ENCODE data around the gene SSH3. TPM values are rescaled to one million over a fixed set of nuclear protein-coding genes. Genes with fewer than 3 reads are reported as not detected.
A peak's percentile ranks its signal among the peaks of the same experiment; 100 is the strongest.

Gene SSH3
- total RNA-seq, 1 donor from 2014 or later, result 2.0 TPM

DNA sequence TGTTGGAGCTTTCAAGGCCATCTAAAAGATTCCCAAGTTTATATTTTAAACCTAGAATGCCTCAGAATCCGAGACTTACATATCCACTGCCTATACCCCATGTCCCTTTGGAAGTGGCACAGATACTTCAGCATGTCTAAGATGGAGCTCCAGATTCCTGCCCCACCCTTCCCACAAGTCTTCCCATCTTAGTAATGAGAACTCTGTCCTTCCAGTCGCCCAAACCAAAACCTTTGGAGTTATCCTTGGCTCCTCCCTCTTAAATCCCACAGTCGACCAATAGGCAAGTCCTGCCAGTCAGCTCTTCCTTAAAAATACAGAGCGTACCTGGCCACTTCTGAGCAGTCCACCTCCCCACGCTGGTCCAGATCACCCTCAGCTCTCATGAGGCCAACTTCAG, 45.7 kb downstream of the SSH3 start:
- no peak for DNase-seq

DNA sequence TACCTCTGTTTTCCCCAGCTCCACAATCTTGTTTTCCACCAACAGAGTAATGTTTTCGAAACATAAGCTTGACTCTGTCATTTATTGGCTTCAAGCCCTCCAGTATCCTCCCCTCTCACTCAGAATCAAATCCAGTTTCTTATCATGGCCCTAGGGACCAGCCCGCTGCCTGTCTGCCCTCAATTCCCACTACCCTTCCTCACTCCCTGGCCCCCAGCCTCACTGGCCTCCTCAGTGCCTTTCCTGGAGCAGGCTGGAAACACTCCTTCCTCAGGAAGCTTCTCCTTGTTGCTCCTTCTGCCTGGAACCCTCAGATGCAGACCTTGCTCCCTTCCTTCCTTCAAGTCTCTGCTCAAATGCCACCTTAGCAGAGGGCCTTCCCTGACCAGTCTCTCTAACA, 46.1 kb downstream of the SSH3 start:
- no peak for DNase-seq

DNA sequence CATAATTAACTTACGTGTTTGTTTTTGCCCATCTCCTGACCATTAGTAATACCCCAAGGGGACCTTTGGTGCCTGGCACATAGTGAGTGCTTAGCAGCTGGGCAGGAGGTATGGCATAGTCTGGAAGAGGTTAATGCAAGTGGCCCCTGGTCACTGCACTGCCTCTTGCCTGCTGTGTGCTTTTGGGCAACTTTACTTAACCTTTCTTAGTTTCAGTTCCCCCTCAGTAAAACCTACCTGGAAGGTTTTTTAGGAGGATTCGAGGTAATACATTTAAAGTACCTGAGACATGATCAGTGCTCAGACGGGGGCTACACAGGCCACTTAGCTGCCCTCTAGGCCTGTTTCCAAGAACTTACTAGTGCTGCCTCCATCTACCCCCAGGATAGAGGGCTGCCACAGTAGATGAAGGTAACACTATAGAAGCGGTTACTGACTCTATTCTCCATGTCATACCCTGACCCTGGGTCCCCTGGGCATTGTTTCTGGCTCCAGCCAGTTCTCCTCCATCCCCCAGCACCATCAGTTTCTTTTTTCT, 46.7 kb downstream of the SSH3 start:
- no peak for DNase-seq

- no peak for DNase-seq
Observed at GRCh38 chr11:67351275-67352005, 48.1 kb downstream of the SSH3 start.

DNA sequence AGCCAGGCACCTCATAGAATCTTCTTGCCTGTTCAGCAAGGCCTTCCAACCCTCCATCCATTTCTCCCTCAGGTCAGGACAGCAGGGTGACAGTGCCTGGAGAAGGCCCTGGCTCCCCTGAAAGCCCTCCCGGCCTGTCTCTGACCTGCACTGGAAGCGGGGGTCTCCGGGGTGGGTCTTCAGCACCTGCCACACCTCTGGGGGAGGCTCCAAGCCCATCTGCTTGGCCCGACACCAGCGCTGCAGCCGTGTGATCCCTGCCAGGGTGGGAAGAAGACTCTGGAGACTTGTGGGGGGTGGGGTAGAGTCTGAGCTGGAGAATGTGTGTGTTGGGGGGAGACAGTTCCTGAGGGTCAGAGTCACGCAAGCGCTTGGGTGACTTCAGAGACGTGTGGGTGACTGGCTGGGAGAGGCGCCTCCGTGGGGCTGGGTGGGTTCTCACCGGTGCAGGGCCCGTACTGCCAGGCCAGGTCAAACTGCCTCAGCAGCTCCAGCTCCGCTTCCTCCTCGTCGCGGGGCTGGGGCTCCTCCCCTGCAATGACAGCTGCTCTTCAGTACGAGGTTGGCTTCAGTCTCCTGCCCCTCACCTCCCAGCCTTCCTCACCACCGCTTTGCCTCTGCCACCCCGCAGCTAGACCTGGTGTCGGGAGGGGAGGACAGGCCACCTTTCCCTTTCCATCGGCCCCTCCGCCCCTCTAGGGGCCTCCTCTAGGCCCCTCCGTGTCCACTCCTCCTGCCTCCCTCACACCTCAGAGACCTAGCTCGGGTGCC, 49.4 kb downstream of the SSH3 start:
- DNase-seq, result no peak

DNA sequence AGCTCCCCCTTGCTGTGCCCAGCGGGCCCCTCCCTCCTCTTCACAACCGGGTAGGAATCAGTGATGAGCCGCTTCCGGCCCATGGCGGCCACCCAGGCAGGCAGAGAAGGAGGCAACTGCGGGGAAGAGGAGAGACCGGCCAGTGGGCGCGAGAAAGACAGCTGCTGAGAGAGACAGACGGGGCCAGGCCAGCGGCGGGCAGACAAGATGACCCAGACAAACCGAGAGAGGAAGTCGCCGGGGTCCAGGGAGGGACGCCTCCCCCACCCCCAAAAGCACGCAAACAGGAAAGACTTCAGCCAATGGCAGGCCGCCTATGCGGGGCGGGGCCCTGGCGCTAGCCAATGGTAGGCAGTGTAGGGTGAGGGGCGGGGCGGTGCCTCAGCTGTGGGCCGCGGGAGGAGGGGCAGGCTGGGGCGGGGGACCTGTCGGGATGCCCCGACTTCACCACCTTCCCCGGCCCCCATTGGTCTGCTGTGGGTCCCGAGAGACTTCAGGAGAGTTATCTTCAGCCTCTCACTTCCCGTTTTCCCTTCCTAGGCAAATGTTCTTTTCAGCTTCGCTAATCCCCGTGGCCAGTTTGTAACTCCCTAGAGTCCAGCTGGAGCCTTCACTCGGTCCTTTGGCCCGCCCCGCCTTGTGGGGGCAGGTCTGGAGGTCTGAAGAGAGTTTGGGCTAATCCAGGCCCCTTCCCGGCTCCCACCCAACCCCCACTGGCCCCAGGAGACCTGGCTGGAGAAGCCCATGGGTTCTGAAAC, 50.2 kb downstream of the SSH3 start, which contains the start of gene POLD4:
POLD4 (minus strand) TSS at position 230 of the 758 bp plus-strand sequence; CDS start at position 83, 147 bp downstream.
- peak; percentile 97 for DNase-seq

DNA sequence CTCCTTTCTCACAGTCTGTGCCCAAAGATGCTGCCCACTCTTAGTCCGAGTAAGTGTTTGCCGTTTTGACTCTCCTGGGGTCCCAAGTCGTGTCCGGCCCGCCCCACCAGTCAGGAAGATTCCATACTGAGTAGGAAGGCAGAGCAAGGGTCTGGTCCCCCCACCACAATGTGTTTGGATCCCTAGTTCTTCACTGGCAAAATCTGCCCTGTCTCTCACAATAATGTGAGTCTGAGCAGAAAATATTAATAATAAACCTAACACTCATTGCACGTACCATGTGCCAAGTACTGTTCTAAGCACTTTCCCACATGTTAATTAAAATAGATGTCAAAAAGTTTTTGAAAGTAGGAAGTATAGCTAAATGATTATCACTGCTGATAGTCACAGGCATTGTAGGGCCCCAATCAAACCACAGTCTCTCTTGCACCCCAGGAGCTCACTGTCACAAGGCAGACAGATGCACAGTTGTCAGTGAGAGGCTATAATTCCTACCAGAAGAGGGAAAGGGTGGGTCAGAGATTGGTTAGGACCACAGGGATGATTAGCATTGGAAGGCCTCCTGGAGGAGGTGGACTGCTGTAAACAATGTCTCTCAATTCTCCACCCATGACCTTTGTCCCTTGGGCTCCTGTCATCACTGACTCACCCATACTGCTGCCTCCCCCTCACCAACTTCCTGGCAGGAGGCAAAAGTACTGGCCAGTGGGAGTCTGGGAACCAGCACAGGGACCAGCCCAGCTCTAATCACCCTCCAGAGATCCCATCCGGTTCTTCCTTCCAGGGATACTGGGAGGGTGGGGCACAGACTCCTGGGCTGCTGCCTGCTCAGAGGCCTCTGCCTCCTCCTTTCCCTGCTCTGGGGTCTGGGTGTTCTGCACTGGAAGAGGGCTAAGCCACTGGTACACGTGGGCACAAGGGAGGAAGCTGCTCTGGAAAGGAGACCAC, 51.0 kb downstream of the SSH3 start:
- no peak for DNase-seq

- no peak for DNase-seq
Observed at GRCh38 chr11:67355023-67355793, 51.9 kb downstream of the SSH3 start.

DNA sequence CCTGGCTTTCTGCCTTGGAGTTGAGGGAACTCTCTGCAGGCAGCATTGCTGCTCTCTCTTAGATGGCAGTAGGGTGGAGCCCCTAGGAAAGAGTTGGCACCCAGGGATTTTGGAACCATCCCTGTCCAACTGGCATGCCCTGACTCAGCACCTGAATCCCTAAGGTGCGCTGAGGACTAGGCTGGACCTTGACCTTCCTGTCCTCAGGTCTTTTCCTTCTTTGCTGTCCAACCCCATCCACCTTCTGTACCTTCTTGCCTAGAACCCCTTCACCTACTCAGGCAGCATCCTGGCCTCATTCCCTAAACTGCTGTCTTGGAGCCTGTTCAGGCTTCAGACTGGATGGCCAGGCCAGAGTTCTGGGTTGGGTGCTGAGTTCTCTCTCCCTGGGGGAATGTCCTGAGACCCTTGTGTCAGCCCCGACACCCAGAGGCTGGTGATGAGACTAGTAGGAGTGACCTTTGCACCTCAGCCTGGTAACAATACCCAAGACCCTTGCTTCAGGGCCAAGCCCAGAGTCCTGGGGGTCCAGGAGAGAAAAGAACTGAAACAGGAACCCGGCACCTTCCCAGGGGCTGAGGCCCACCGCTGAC, 52.6 kb downstream of the SSH3 start:
- no peak for DNase-seq

DNA sequence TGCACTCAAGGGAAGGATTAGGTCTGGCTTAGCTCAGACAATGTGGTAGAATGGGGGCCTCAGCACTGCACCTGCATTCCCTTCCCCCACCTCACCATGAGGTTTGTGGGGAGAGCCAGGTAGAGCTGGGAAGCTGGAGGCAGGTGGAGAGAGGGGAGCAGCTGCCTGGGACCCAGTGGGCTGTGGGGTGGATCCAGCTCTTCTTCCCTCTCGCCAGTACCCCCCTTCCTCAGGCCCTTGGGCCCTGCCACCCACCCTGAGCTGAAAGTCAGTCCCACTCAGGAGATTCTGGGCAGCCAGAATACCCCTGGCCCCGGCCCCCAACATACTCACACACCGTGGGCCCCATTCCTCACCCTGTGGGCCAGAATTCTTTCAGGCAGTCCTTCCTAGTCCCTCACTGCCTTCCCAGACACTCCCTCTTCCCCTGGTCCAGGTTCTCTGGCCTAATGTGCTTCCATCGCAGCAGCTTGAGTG, 53.1 kb downstream of the SSH3 start:
- DNase-seq, result no peak

- no peak for DNase-seq
Observed at GRCh38 chr11:67356864-67357561, 53.7 kb downstream of the SSH3 start.

DNA sequence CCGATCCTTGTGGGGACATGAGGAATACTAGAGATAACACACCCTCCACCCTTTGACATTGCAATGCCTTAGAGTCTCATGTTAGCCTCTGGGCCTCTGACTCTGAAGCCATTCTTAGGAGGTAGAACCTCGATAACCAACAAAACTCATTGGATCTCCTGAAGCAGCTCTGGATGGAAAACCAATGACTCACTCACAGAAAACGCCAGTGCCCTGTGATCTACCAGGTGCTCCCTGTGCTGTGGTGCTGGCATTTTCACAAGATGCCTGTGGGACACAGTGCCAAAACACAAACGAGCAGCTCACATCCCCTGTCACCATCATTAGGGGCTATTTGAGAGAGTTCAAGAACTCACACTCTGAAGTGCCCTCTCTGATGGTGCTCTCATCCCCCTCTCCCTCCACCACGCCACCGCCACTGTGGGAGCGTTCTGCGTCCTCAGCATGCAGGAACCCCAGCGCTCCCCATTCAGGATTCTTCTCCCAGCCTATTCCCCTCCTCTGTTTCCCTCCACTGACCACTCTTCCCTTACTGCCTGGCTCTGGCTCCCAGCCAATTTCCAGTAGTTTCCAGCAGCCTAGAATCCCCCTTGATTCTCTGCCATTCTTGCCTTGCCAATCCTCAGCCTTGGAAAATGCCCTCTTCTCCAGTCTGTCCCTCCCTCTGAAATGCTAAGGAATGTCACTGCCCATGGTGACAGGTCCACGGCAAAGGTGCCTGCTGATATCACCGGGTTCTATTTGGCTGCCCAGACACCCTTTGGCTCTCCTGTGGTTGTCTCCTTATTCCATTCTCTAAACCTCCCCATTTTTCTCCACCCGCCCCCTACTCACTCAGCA, 54.7 kb downstream of the SSH3 start:
- no peak for DNase-seq

Small RNA genes lying within 50 kb of the gene (small RNA-seq; reads per million reads assigned to genes)
- gene RN7SKP239, result 0.12 reads per million

Other genes with a start within 250 kb of the SSH3 start
- gene RHOD, start 246.7 kb upstream of the SSH3 start, total RNA-seq, result not detected
- 37.3 TPM for gene KDM2A, start 184.3 kb upstream of the SSH3 start, total RNA-seq
- gene GRK2, start 37.1 kb upstream of the SSH3 start, total RNA-seq, result 44.9 TPM
- 49.4 TPM for gene ANKRD13D, start 14.2 kb upstream of the SSH3 start, total RNA-seq
- gene POLD4, start 50.0 kb downstream of the SSH3 start, total RNA-seq, result 3.6 TPM
- not detected for gene CLCF1, start 70.1 kb downstream of the SSH3 start, total RNA-seq
- 14.0 TPM for gene RAD9A, start 88.5 kb downstream of the SSH3 start, total RNA-seq
- gene PPP1CA, start 98.3 kb downstream of the SSH3 start, total RNA-seq, result 53.5 TPM
- 0.16 TPM for gene TBC1D10C, start 100.6 kb downstream of the SSH3 start, total RNA-seq
- 0.16 TPM for gene CARNS1, start 112.1 kb downstream of the SSH3 start, total RNA-seq
- gene RPS6KB2, start 125.0 kb downstream of the SSH3 start, total RNA-seq, result 13.1 TPM
- not detected for gene PTPRCAP, start 134.2 kb downstream of the SSH3 start, total RNA-seq
- gene CORO1B, start 139.9 kb downstream of the SSH3 start, total RNA-seq, result 23.4 TPM
- not detected for gene GPR152, start 149.2 kb downstream of the SSH3 start, total RNA-seq
- gene CABP4, start 151.8 kb downstream of the SSH3 start, total RNA-seq, result not detected
- gene TMEM134, start 165.7 kb downstream of the SSH3 start, total RNA-seq, result 13.1 TPM
- gene AIP, start 179.5 kb downstream of the SSH3 start, total RNA-seq, result 66.8 TPM
- gene PITPNM1, start 201.8 kb downstream of the SSH3 start, total RNA-seq, result 34.0 TPM
- gene CDK2AP2, start 204.6 kb downstream of the SSH3 start, total RNA-seq, result 4.7 TPM
- not detected for gene CABP2, start 219.9 kb downstream of the SSH3 start, total RNA-seq